C1 segment of cervical spinal cord (tissue), 14 donors: ENCODE measurements around the gene RPGRIP1L.
A peak's percentile ranks its signal among the peaks of the same experiment; 100 is the strongest.

ENCODE experiments used
- DNase-seq, 14 donors: peaks; one replicate each; lab custom pipeline; 2025; lab: John Stamatoyannopoulos, UW

The RPGRIP1L gene

DNA sequence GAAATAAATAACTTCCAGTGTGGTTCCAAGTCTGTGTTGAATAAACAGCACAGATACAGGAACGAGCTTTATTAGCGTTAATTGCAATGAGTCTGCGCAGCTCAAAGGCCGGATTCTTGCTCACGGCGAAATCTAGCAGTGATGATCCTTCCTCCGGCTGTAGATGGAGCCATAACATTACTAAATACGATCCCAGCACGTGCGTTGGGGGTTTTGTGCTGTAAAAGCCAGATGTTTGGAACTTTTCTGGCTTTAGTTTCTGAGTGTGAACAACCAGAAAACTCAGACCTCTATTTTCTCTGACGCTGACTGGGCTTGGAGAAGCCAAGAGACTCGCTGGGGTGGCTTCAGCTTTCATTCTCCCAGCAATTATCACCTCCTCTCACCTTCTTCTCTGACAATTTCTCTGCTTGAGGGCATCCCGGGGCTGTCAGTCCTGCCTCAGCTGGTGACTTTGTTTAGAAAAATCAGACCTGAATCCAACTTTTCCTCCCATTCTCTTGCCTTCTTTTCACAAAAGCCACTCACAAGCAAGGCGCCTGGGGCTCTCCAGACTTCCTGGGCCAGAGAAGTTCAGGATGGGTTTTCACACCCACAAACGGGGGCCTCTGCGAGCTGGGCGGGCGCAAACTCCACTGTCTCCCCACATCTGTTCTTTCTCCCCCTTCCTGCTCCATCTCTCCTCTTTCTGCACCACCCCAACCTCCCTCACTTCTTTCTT is 153.5 kb downstream of the RPGRIP1L start:
- DNase-seq, result peak in 8 of 14 donors; percentile 12 to 52 (median 26)
